ENCODE data around the gene BMPR1A.
"Not testable (repeated sequence)": the region's sequence is repeated elsewhere in the genome, so short reads cannot be mapped to it uniquely, and the experiment has no call there.

The BMPR1A gene

DNA sequence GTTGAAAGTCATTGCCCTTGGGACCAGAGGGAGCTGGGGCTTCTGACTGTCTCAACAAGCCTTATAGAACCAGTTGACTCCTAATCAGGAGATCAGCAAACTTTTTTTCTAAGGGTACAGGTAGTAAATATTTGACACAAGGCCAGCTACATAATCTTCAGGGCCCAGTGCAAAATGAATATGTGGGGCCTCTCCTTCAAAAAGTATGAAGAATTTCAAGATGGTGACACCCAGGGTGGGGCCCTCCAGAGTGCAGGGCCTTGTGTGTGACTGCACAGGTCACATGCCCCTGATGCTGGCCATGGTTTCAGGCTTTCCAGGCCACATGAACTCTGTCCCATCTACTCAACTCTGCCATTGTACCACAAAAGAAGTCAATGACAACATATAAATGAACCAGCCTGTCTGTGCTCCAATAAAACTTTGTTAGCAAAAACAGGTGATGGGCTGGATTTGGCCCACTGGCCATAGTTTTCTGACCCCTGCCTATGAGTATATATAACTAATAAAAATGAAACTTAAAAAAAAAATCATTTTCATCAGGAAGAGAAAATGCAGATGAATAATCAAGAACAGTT is 194.9 kb downstream of the BMPR1A start:
- TF ChIP-seq, protein P1, sequence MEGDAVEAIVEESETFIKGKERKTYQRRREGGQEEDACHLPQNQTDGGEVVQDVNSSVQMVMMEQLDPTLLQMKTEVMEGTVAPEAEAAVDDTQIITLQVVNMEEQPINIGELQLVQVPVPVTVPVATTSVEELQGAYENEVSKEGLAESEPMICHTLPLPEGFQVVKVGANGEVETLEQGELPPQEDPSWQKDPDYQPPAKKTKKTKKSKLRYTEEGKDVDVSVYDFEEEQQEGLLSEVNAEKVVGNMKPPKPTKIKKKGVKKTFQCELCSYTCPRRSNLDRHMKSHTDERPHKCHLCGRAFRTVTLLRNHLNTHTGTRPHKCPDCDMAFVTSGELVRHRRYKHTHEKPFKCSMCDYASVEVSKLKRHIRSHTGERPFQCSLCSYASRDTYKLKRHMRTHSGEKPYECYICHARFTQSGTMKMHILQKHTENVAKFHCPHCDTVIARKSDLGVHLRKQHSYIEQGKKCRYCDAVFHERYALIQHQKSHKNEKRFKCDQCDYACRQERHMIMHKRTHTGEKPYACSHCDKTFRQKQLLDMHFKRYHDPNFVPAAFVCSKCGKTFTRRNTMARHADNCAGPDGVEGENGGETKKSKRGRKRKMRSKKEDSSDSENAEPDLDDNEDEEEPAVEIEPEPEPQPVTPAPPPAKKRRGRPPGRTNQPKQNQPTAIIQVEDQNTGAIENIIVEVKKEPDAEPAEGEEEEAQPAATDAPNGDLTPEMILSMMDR (IDR thresholded peaks at IDR 0.05; ENCODE audit: insufficient read depth, low read length, poor library complexity, severe bottlenecking): no peak
- Histone ChIP-seq H3K36me3 (ENCODE audit: control insufficient read depth, insufficient read depth, low read length) (no peaks in the 10 kb centered on the region), H3K27me3 (replicated peaks; ENCODE audit: control insufficient read depth, insufficient read depth, low read length) (no peaks in the 10 kb centered on the region; the same call in 1 of the 2 replicates), H3K4me3 (replicated peaks; ENCODE audit: low read depth, low read length) (no peak overlapping the region)
- DNase-seq (ENCODE audit: extremely low read depth, insufficient read length): no peak

DNA sequence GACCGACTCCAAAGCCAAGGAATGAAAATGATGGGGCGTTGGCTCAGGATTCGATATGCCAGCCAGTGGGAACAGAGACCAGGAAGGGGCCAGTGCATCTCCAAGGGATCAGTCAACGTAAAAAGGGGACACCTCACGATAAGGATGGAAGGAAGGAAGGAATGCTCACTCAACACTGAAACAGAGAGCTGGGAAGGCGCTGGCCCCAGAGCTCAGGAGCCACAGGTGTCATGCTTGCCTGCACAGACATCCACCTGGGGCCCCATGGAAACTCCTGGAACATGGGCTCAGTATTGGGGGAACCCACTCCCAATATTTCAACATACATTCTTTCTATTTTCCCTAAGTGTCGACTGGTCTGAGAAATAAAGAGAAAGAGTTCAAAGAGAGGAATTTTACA is 195.7 kb downstream of the BMPR1A start:
- H3K36me3 ChIP-seq (ENCODE audit: control insufficient read depth, insufficient read depth, low read length): no peaks in the 10 kb centered on the region
- DNase-seq (ENCODE audit: extremely low read depth, insufficient read length): no peak
- TF ChIP-seq, protein P1 (IDR thresholded peaks at IDR 0.05; ENCODE audit: insufficient read depth, low read length, poor library complexity, severe bottlenecking): no peak
- no peaks in the 10 kb centered on the region; the same call in 1 of the 2 replicates for H3K27me3 ChIP-seq (replicated peaks; ENCODE audit: control insufficient read depth, insufficient read depth, low read length)
- no peak overlapping the region for H3K4me3 ChIP-seq (replicated peaks; ENCODE audit: low read depth, low read length)

DNA sequence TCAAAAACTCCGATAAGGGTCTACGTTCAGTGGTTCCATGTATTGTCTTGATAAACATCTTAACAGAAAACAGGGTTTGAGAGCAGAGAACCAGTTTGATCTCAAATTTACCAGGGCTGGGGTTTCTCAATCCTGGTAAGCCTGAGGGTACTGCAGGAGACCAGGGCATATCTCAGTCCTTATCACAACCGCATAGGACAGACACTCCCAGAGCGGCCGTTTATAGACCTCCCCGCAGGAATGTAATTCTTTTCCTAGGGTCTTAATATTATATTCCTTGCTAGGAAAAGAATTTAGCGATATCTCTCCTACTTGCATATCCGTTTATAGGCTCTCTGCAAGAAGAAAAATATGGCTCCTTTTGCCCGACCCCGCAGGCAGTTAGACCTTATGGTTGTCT is 196.3 kb downstream of the BMPR1A start:
- not testable (repeated sequence) for H3K27me3 ChIP-seq (replicated peaks; ENCODE audit: control insufficient read depth, insufficient read depth, low read length); H3K36me3 ChIP-seq (ENCODE audit: control insufficient read depth, insufficient read depth, low read length); DNase-seq (ENCODE audit: extremely low read depth, insufficient read length); H3K4me3 ChIP-seq (replicated peaks; ENCODE audit: low read depth, low read length)

DNA sequence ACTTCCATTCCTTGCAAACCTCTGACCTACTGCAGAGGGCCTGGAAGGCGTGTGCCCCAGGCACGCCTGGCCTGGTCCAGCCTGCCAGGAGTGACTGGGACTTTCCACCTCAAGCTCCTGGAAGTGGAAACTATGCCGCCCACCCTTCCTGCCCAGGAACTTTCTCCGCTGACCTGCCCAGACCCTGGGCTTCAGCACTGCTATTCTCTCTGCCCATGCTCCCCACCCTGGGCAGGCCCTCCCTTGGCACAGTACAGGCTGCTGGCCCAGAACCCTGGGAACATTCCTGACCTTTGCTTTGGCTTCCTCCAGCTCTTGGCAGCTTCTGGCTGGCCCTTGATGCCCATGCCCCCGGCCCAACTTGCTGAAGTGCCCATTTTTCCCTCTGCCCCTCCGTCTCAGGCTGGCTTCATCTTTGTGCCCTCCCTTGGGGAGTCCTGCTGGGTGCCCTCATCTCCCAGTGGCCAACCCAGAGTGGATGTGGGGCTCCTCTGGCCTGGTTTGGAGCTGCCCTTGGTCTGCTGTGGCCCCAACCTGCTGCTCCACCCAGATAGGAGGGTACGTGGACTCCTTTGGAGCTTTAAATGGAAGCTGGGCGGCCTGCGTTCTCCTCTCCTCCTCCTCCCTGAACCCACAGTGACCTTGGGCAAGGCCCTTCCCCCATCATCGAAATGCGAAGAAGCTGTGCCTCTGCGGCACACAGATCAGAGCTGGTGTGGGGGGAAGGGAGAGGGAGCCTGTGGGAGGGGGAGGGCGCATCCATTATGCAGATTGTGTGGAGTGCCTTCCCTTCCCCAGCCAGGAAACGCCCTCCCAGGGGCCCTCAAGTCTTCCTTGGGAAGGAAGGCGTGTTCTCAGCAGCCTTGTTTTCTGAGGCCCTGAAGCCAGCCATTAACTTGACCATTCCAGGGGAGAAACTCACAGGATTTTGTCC is 197.6 kb downstream of the BMPR1A start:
- no peak for DNase-seq (ENCODE audit: extremely low read depth, insufficient read length)
- TF ChIP-seq, protein P1 (IDR thresholded peaks at IDR 0.05; ENCODE audit: insufficient read depth, low read length, poor library complexity, severe bottlenecking): no peak
- Histone ChIP-seq H3K4me3 (replicated peaks; ENCODE audit: low read depth, low read length) (no peak overlapping the region), H3K36me3 (ENCODE audit: control insufficient read depth, insufficient read depth, low read length) (no peaks in the 10 kb centered on the region), H3K27me3 (replicated peaks; ENCODE audit: control insufficient read depth, insufficient read depth, low read length) (no peaks in the 10 kb centered on the region; the same call in 1 of the 2 replicates)

DNA sequence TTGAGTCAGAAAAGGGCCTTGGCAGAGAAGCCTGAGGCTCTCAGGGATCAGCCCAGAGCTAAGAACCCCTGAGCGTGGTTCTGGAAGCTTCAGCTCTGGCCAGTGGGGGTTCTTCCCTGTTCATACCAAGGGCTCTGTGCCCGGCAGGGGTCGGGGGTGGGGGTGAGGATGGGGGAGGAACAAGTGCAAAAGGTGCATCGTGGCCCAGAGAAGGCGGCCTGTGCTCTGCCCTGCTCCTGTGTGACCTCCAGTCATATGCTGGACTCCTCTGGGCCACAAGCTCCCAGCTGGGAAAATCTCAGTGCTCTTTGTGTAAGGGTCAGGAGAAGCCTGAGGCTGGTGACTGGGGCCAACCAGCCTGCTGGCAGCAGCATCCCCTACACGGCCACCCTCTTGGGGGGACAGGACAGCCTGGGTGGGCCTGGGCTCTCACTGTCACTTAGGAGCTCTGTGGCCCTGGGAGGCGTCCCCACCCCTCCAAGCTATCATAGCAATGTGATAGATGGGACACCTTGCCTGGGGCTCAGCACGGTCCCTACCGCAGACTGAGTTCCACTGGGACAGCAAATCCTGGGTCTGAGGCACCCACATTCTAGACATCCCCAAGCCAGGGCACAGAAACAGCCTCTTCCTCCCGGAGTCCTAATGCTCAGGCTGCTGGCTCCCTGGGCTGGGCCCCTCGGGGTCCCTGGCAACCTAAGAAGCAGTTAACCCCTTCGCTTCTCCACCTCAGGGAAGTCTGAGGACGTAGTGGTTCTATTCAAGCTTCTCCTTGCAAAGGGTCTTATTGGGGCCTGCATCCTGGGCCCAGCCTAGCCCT is 198.5 kb downstream of the BMPR1A start:
- Histone ChIP-seq H3K27me3 (replicated peaks; ENCODE audit: control insufficient read depth, insufficient read depth, low read length) (no peaks in the 10 kb centered on the region; the same call in 1 of the 2 replicates), H3K4me3 (replicated peaks; ENCODE audit: low read depth, low read length) (no peak overlapping the region), H3K36me3 (ENCODE audit: control insufficient read depth, insufficient read depth, low read length) (no peaks in the 10 kb centered on the region)
- TF ChIP-seq, protein P1 (IDR thresholded peaks at IDR 0.05; ENCODE audit: insufficient read depth, low read length, poor library complexity, severe bottlenecking): no peak
- DNase-seq (ENCODE audit: extremely low read depth, insufficient read length): no peak

Measured in GM06990 (cell line).